SH-SY5Y (cell line): ENCODE data around the gene DSCAM.

ENCODE experiments used
- GATA2 ChIP-seq: IDR thresholded peaks from 2 replicates; pipeline ENCODE4 v1.6.1; 2011; ENCODE audit warnings: mild to moderate bottlenecking, low read depth, low read length
- GATA3 ChIP-seq: IDR thresholded peaks from 2 replicates; pipeline ENCODE4 v1.6.1; 2011; ENCODE audit warnings: low read depth, mild to moderate bottlenecking, low read length, moderate library complexity

- TF ChIP-seq GATA2 (no peak), GATA3 (no peak)
Observed at GRCh38 chr21:40227096-40227495, 619.9 kb downstream of the DSCAM start.
